ENCODE data around the gene MPDU1.

MPDU1 gene

GRCh38 chr17:7583253-7584109 lies at the start of gene MPDU1:
TSS of gene MPDU1 (plus strand) at chr17:7583852. CDS start at chr17:7583863, 11 bp downstream.
- FAIRE-seq (peak; percentile 97), DNase-seq (ENCODE audit: extremely low spot score, insufficient read length, low read depth) (peak; percentile 87)

GRCh38 chr17:7538050-7538449 lies 45.6 kb upstream of the MPDU1 start:
- FAIRE-seq, result no peak

GRCh38 chr17:7538891-7539545 lies 44.6 kb upstream of the MPDU1 start:
- DNase-seq (ENCODE audit: extremely low spot score, insufficient read length, low read depth), result no peak

More at GRCh38 chr17:7538050-7538449, 45.6 kb upstream of the MPDU1 start:
- DNase-seq (ENCODE audit: extremely low spot score, insufficient read length, low read depth), result no peak

GRCh38 chr17:7541074-7541621 lies 42.5 kb upstream of the MPDU1 start:
- DNase-seq (ENCODE audit: extremely low spot score, insufficient read length, low read depth) (no peak), FAIRE-seq (no peak)

More at GRCh38 chr17:7538891-7539545, 44.6 kb upstream of the MPDU1 start:
- FAIRE-seq, result no peak

DNA sequence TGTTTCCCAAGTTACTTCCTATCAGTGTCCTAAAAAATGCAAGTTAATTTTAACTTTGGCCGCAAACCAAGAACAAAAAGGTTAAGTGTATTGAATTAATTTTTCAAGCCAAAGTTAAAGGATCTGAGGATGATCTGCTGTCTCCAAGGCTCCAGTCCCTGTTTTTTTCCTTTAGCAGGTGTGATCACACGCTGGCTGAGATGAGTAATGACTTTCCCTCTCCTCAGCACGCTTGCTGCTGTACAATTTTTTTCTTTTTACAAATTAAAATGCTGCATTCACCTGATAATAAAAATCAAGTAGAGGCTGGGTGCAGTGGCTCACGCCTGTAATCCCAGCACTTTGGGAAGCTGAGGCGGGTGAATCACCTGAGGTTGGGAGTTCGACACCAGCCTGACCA lies 38.7 kb upstream of the MPDU1 start:
- FAIRE-seq (no peak), DNase-seq (ENCODE audit: extremely low spot score, insufficient read length, low read depth) (no peak)

GRCh38 chr17:7548585-7549400 lies 34.9 kb upstream of the MPDU1 start, which contains the start of gene TNFSF12:
TSS of gene TNFSF12 (plus strand) at chr17:7549058. CDS start at chr17:7549154, 96 bp downstream.
- FAIRE-seq (no peak), DNase-seq (ENCODE audit: extremely low spot score, insufficient read length, low read depth) (no peak)

- peak; percentile 41 for FAIRE-seq
These were observed 34.1 kb upstream of the MPDU1 start for GRCh38 chr17:7549401-7550055.

DNA sequence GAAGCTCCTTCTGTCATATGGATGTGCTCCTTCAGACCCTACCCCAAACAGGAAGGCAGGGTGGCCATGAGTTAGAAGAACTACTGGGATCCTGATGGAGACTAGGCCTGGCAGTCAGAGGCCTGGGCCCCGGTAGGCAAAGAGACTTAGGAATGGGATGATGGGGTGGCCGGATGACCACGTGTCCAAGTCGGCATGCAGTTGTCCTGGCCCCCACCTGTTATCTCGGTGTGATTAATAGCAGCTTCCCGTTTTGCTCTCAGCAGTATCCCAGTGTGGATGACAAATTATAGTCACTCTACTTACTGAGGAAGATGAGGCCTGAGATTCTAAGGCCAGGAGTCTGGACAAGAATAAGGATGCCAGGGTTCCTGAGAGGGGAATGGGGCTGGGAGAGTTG lies 33.3 kb upstream of the MPDU1 start:
- DNase-seq (ENCODE audit: extremely low spot score, insufficient read length, low read depth), result no peak
- FAIRE-seq, result no peak

More at GRCh38 chr17:7549401-7550055, 34.1 kb upstream of the MPDU1 start:
- DNase-seq (ENCODE audit: extremely low spot score, insufficient read length, low read depth), result no peak

DNA sequence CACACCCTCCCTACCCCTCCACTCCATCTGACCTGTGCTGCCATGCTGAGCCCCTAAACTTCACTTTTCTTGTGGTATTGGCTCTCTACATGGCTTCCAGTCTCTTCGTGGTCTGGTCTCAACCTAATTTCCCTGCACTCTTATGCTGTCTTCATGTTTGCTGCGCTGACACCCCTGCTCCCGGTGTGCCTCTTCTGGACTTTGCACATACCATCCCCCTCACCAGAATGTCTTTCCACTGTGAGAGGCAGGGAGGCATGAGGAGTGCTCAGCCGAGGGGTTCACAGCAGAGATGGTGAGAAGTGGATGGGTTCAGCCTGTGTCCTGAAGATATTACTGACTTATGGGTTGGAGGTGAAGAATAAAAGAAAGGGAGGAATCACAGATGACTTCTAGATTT lies 32.3 kb upstream of the MPDU1 start:
- DNase-seq (ENCODE audit: extremely low spot score, insufficient read length, low read depth), result no peak
- no peak for FAIRE-seq

DNA sequence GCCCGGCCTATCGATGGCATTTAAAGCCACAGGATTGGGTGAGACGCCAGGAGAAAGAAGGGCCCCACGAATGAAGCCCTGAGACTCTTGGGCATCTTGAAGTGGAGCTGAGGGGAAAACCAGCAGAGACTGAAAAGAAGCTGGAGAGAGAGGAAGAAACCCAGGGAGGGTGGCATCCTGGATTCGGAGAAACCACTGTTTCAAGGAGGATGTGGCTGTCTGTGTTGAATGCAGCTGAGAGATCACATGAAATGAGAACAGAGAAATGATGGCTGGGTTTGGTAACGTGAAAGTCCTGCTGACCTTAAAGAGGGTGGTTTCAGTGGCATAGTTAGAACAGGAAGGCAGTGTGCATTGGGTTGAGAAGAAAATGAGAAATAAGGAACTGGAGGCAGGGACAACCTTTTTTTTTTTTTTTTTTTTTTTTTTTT lies 31.0 kb upstream of the MPDU1 start:
- peak; percentile 57 for DNase-seq (ENCODE audit: extremely low spot score, insufficient read length, low read depth)
- FAIRE-seq, result peak; percentile 97

GRCh38 chr17:7553356-7553755 lies 30.3 kb upstream of the MPDU1 start:
- no peak for DNase-seq (ENCODE audit: extremely low spot score, insufficient read length, low read depth)
- FAIRE-seq, result peak; percentile 56

DNA sequence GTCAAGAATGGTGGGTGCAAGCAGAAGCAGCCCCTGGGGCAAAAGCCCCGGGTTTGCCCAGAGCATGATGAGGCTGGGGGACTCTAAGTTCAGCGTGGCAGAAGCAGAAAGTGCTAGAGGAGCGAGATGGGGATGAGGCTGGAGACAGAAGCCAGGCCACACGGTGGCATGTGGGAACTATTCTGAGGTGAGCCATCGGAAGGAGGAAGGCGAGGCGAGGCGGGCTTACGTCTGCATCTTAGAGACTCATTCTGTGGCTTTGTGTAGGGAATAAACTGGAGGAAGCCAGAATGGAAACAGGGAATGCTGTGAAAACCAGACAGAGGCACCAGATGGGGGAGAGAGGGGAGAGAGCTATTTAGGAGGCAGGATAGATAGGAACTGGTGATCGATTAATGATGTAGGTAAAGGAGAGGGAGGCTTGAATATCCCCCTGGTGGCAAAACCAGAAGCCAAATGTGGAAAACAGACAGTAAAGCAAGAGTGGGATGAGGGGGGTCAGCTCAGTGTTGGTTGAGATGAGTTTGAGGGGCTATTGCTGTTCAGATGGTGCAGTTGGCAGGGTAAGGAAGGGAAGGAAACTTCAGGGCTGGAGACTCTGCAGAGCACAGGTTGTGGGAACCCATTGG lies 28.2 kb upstream of the MPDU1 start:
- DNase-seq (ENCODE audit: extremely low spot score, insufficient read length, low read depth) (no peak), FAIRE-seq (no peak)

DNA sequence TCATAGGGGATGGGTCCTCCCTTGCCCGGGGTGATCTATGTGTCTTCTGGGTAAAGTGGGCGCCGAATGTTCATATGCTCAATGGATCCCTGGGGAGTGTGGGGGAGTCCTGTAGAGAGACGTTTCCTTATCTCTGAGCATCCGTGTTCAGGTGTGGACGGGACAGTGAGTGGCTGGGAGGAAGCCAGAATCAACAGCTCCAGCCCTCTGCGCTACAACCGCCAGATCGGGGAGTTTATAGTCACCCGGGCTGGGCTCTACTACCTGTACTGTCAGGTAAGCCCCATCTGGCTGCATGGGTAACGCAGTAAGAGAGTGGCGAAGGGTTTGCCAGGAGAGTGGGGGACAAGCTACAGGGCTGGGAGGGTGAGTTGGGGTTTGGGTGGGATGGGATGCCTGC lies 27.0 kb upstream of the MPDU1 start:
- DNase-seq (ENCODE audit: extremely low spot score, insufficient read length, low read depth), result no peak
- FAIRE-seq, result no peak

- FAIRE-seq, result no peak
These were observed 26.4 kb upstream of the MPDU1 start for GRCh38 chr17:7557147-7557764.

DNA sequence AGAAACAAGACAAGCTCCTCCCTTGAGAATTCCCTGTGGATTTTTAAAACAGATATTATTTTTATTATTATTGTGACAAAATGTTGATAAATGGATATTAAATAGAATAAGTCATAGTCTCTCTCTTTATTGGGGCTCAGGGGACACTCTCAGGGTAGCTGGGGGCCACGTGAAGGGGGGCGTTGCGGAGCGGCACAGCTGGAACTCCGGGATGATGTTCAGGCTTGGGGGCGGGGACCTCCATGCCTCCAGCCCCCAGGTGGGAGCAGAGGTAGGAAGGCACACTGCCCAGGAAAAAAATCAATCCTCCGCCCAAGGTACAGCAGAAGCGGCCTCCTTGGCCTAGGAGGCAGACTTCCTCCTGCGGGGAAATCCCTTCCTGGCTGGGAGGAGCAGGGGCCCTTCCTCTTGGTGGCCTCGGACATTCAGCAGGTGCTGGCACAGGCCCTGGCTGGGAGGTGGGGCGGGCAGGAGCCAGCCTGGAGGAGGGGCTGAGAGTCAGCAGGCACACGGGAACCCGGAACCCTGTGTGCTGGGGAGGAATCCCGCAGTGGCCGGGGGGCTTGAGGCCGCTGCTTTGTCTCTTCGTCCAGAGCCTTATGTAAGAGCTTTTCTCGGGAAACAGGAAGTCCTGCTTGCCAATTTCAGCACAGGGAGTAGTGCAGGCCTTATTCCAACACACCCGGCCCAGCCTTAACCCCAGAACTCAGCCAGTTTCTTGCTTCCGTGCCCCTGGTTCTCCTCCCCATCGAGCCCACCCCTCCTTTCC lies 25.7 kb upstream of the MPDU1 start:
- FAIRE-seq (peak; percentile 95), DNase-seq (ENCODE audit: extremely low spot score, insufficient read length, low read depth) (no peak)

More at GRCh38 chr17:7557147-7557764, 26.4 kb upstream of the MPDU1 start:
- no peak for DNase-seq (ENCODE audit: extremely low spot score, insufficient read length, low read depth)

GRCh38 chr17:7558544-7559319 lies 24.9 kb upstream of the MPDU1 start, which contains the start of gene TNFSF13:
TSS of gene TNFSF13 (plus strand) at chr17:7558750. CDS start at chr17:7559040, 290 bp downstream.
- DNase-seq (ENCODE audit: extremely low spot score, insufficient read length, low read depth) (no peak), FAIRE-seq (peak; percentile 29)
